Bone marrow (tissue), 2 donors: ENCODE data around the gene TBC1D10A.
"Not testable (repeated sequence)": the region's sequence is repeated elsewhere in the genome, so short reads cannot be mapped to it uniquely, and the experiment has no call there.

Source experiments
- DNase-seq, 2 donors: peaks; one replicate each; lab custom pipeline; 2025; lab: John Stamatoyannopoulos, UW

TBC1D10A gene

GRCh38 chr22:30347255-30347892 lies 20.6 kb upstream of the TBC1D10A start:
- no peak for DNase-seq

DNA sequence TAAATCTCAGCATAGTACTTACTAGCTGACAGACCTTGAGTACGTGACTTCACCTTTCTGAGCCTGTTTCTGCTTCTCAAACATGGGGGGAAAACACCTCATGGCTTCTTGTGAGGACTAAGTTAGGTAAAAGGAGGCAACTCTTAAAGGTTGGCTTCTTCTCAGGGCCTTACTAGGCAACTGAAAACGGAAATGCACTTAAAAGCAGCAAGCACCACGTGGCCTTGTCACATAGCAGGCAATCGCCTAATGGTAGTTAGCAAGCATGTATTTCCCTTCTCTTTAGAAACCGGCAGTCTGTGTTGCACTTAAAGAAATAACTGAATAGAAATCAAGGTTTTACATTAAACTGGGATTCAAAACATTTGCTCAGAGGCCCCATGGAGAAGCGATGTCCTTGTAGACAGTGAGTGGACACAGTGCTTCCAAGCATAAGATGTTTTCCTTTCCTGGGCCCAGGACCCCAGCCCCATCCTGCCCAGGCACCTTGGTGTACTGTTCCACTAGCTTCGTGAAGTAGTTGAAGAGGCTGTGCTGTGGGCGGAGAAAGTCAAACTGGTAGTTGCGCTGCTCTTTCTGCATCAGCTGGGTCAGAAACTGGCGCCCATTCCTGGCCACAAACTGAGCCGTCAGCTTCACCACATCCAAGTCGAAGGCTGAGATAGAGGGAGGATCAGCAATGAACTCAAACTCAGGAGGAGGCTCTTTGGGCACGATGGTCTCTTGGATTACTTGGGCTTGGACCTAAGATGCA lies 17.9 kb upstream of the TBC1D10A start:
- no peak for DNase-seq

GRCh38 chr22:30340911-30341685 lies 14.4 kb upstream of the TBC1D10A start:
- DNase-seq = no peak

- no peak for DNase-seq
Observed at GRCh38 chr22:30338802-30339201, 12.1 kb upstream of the TBC1D10A start.

GRCh38 chr22:30338341-30338740 lies 11.6 kb upstream of the TBC1D10A start:
- DNase-seq = not testable (repeated sequence)

GRCh38 chr22:30337461-30337778 lies 10.7 kb upstream of the TBC1D10A start:
- no peak for DNase-seq

GRCh38 chr22:30336752-30337460 lies 10.2 kb upstream of the TBC1D10A start:
- DNase-seq = no peak

DNA sequence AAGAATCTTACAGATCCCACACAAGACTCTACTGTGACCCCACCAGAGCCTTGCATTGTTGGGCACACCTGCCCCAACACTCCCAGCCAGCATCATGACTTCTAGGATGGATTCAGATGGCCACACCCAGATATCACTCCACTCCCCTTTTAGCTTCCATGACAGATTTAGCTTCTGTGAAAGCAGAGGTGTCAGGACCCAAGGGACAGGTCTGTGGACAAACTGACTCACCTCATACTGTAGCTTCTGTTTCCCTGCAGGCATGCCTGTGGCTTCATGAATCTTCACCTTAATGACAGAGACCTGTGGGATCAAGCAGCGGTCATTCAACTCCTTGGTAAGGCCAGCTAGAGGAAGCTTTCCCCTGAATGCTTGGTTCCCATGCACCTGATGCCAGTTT lies 8.5 kb upstream of the TBC1D10A start:
- DNase-seq = no peak

DNA sequence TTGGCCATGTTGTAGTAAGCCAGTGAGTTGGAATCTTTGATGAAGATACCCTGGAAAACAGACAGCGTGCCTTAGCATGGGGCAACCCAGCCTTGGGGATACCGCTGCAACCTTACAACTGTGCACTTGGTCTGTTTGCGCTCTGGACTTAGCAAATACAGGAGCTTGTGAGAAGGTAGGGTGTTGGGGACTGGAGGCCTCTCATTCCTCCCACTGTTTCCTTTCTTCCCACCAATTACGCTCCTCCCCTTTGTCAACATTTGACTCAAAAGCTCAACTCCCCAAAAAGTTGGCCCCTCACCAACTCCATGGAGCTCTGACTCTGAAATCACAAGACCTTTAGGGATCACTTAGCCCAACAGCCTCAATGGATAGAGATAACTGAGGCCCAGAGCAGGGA lies 7.9 kb upstream of the TBC1D10A start:
- no peak for DNase-seq

- DNase-seq = no peak
Observed at GRCh38 chr22:30333707-30334087, 7.0 kb upstream of the TBC1D10A start.

DNA sequence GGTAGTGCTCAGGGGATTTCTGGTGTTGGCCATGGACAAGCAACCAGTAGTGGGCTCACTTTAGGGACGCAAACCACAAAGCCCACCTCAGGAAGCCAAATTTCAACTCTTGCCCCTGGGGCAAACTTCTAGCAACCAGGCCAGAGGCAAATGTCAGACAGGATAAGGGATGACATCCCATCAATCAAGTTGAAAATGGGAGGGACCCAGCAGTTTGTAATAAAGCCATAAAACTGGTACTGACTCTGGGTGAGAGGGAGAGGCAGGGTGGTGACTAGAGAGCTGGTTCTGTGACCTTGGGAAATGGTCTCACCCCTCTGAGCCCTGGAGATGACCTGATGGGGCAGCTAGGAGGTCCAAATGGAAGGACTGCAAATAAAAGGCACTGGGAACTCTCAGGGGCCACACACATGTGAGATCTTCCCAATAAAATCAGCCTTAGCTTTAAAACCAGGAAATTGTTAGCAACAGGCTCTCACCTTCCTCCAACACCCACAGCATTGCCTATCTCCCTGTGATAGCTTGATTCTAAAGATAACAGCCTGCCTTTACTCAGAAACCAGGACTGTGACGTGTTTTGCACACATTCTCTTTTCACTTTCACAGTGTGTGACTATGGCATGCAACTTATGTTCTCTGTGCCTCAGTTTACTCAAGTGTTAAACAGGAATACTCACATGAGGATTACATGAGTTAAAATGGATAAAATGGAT lies 6.4 kb upstream of the TBC1D10A start:
- DNase-seq = no peak

DNA sequence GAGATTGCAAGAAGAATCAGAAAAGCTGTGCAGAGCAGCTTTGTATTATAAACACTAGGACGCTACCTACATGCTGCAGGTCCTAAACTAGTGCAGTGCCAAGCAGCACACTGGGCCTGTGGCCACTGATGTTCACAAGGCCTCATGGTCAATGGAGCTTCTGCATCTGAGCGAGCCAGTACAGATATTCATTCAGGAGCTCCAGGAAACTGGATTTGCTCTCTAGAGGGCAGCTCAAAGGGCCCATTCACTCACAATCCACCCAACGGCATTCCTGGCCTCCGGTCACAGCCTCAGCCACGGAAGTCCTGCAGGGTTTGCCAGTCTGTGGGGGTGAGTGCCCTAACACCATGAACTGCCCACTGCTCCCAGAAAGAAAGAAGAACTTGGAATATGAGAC lies 5.8 kb upstream of the TBC1D10A start:
- DNase-seq = no peak

DNA sequence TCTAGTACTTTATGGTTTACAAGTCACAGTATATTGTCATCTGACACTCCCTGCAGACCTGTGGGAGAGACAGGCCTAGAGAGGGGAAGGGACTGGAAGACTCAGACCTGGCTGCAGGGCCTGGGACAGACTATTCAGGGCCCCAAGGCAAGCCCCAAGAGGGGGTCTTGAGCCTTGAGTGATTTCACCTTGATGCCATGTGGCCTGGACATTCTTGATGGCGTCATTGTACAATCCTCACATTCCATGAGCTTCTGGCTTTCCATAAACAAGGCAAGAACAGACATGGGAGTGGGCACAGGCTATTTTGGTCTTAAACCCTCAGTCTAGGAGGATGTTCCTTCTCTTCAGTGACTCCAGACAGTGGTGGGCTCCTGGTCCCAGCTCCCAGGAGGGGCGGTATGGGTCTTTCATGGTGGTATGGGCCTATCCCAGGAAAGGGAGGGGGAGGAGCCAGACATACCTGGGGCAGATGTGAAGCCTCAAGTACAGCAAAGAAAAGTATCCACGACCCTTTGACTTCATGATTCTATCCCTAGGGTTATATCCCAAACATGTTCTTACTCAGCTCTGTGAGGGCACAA lies 1.8 kb upstream of the TBC1D10A start:
- no peak for DNase-seq

GRCh38 chr22:30327864-30328345 lies 1.2 kb upstream of the TBC1D10A start:
- no peak for DNase-seq

- no peak for DNase-seq
Observed at GRCh38 chr22:30326255-30326705, 461 bp downstream of the TBC1D10A start.

- DNase-seq = no peak
Observed at GRCh38 chr22:30325724-30326254, 952 bp downstream of the TBC1D10A start.

- DNase-seq = no peak
Observed at GRCh38 chr22:30325065-30325720, 1.5 kb downstream of the TBC1D10A start.

DNA sequence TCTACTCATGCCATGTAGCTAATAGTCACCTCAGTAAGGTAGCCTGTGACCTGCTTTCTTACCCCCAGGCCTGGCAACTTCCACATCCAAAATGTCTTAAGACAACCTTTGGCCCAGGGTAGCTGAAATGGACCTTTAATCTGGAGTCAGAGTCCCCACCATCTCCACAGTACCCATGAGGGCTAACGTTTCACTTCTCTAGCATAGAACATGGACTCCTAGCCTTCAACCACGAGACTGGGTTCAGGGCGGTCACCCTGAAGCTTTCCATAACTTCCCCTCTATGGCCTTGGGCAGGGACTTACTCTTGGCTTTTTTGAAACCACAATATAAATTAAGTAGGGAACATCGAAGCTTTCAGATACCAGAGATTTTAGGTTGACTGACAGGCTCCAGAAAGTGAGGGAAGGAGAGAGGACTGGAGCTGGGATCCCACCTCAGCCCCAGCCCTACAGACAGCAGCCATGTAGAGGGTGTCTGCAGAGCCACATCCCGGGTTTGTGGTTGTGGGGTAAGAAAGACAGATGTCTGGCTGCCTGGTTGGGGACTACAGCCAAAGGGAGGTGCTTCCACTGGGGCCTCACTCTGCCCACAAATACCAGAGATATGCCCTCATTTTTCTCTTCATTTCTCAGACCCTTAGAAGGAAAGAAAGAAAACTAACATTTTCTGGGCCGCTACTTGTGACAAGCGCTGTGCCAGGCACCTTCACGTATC lies 2.6 kb downstream of the TBC1D10A start:
- DNase-seq = no peak

DNA sequence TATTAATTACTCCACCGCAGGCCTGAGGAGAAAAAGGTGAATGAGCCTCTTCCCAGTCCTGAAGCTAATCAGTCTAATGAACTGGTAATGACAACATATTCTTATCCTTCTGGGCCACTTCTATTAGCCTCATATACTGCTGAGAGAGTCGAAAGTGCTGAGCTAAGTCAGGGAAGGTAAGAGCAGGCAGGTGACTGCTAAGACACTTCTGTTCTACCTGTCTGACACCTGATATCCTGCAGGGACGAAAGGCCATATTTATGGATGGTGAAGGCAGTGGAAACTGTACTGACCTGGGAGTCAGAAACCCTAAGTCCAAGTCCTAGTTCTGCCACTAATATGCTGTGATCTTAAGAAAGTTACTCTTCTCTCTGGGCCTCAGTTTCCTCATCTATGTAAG lies 3.5 kb downstream of the TBC1D10A start:
- no peak for DNase-seq

GRCh38 chr22:30321461-30321860 lies 5.3 kb downstream of the TBC1D10A start:
- DNase-seq = no peak
